ENCODE data around the gene FRAT1. TPM values are rescaled to one million over a fixed set of nuclear protein-coding genes. Genes with fewer than 3 reads are reported as not detected.

FRAT1 gene
- polyA plus RNA-seq, 1 of the 3 experiments (the other 2 are of a cell fraction): 1.8 TPM

GRCh38 chr10:97358349-97358748 lies 39.3 kb downstream of the FRAT1 start:
- DNase-seq: no peak
- H3K4me1 ChIP-seq (ENCODE audit: control insufficient read depth in 1 of 2, insufficient read depth in 2 of 2, low read depth in 1 of 2, low read length in 1 of 2): peaks cover 0 to 6% of the 10 kb centered on the region in 2 experiments; a peak in 1 of 4 replicates
- no peak overlapping the region for H3K4me3 ChIP-seq (ENCODE audit: low read depth in 2 of 2, low read length in 1 of 2)
- no peaks in the 10 kb centered on the region for H4K20me1 ChIP-seq (ENCODE audit: insufficient read depth)
- H3K9me3 ChIP-seq: no peaks in the 10 kb centered on the region
- no peak overlapping the region for H2AFZ ChIP-seq (ENCODE audit: low read depth)
- no peak overlapping the region for H3K9ac ChIP-seq
- whole genome bisulfite sequencing (ENCODE audit: low lambda C conversion rate): 93% methylated on average over 4 of the region's 4 CpGs
- no peaks in the 10 kb centered on the region for H3K27me3 ChIP-seq (ENCODE audit: insufficient read depth)
- POLR2A ChIA-PET: interaction anchor here (1.2 kb wide), 1 partner anchor 9 kb away, joined by 3 read pairs; no protein-coding TSS in a partner anchor
- H3K79me2 ChIP-seq (ENCODE audit: insufficient read depth): no peaks in the 10 kb centered on the region
- no peaks in the 10 kb centered on the region for H3K9me2 ChIP-seq
- TF ChIP-seq MXI1 (IDR thresholded peaks at IDR 0.05; ENCODE audit: low read depth, low read length): no peak
- TF ChIP-seq TCF12 (IDR thresholded peaks at IDR 0.05): no peak
- TF ChIP-seq, protein P1, sequence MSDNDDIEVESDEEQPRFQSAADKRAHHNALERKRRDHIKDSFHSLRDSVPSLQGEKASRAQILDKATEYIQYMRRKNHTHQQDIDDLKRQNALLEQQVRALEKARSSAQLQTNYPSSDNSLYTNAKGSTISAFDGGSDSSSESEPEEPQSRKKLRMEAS (IDR thresholded peaks at IDR 0.05; ENCODE audit: low read depth): no peak
- no peak for TF ChIP-seq USF1 (IDR thresholded peaks at IDR 0.05; ENCODE audit: borderline replicate concordance, low read depth)
- no peak for TF ChIP-seq FOXJ3 (CRISPR knock-in tag; IDR thresholded peaks at IDR 0.05)
- no peak for TF ChIP-seq NFIC (IDR thresholded peaks at IDR 0.05; ENCODE audit: borderline replicate concordance)
- TF ChIP-seq, protein P2, sequence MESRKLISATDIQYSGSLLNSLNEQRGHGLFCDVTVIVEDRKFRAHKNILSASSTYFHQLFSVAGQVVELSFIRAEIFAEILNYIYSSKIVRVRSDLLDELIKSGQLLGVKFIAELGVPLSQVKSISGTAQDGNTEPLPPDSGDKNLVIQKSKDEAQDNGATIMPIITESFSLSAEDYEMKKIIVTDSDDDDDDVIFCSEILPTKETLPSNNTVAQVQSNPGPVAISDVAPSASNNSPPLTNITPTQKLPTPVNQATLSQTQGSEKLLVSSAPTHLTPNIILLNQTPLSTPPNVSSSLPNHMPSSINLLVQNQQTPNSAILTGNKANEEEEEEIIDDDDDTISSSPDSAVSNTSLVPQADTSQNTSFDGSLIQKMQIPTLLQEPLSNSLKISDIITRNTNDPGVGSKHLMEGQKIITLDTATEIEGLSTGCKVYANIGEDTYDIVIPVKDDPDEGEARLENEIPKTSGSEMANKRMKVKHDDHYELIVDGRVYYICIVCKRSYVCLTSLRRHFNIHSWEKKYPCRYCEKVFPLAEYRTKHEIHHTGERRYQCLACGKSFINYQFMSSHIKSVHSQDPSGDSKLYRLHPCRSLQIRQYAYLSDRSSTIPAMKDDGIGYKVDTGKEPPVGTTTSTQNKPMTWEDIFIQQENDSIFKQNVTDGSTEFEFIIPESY (IDR thresholded peaks at IDR 0.05; ENCODE audit: borderline replicate concordance, low read depth): no peak
- no peak overlapping the region for H3K4me2 ChIP-seq
- CTCF ChIA-PET: interaction anchor here (1.4 to 3.3 kb wide), 2 partner anchors 48 to 80 kb away, joined by 3 to 17 read pairs; no protein-coding TSS in a partner anchor
- peaks cover 14 to 65% of the 10 kb centered on the region in 2 experiments for H3K36me3 ChIP-seq (replicated peaks in 1 of 2; ENCODE audit: control insufficient read depth in 1 of 2, insufficient read depth in 2 of 2, low read length in 1 of 2)
- peaks cover 4% of the 10 kb centered on the region for H3F3A ChIP-seq (replicated peaks; ENCODE audit: insufficient read depth)
- no peak overlapping the region for H3K27ac ChIP-seq (ENCODE audit: low read depth in 2 of 2, low read length in 1 of 2)

- WGBS (ENCODE audit: low lambda C conversion rate): 14% methylated on average over 1 of the region's 3 CpGs
- Histone ChIP-seq H3K9me3 (no peaks in the 10 kb centered on the region), H3K9me2 (no peaks in the 10 kb centered on the region), H3K9ac (no peak overlapping the region), H3K4me2 (no peak overlapping the region), H3K4me1 (ENCODE audit: control insufficient read depth in 1 of 2, insufficient read depth in 2 of 2, low read depth in 1 of 2, low read length in 1 of 2) (peaks cover 0 to 6% of the 10 kb centered on the region in 2 experiments; a peak in 1 of 4 replicates), H3K4me3 (ENCODE audit: low read depth in 2 of 2, low read length in 1 of 2) (no peak overlapping the region), H3K36me3 (replicated peaks in 1 of 2; ENCODE audit: control insufficient read depth in 1 of 2, insufficient read depth in 2 of 2, low read length in 1 of 2) (peaks cover 14 to 69% of the 10 kb centered on the region in 2 experiments), H3F3A (replicated peaks; ENCODE audit: insufficient read depth) (peaks cover 4% of the 10 kb centered on the region), H3K27ac (ENCODE audit: low read depth in 2 of 2, low read length in 1 of 2) (no peak overlapping the region), H3K27me3 (ENCODE audit: insufficient read depth) (no peaks in the 10 kb centered on the region), H3K79me2 (ENCODE audit: insufficient read depth) (no peaks in the 10 kb centered on the region), H2AFZ (ENCODE audit: low read depth) (no peak overlapping the region), H4K20me1 (ENCODE audit: insufficient read depth) (no peaks in the 10 kb centered on the region)
- TF ChIP-seq RCOR1 (IDR thresholded peaks at IDR 0.05; ENCODE audit: low read length) (no peak), USF1 (IDR thresholded peaks at IDR 0.05; ENCODE audit: borderline replicate concordance, low read depth) (no peak), RFX5 (IDR thresholded peaks at IDR 0.05; ENCODE audit: low read length) (no peak), FOXM1 (IDR thresholded peaks at IDR 0.05; ENCODE audit: low read depth) (no peak), TAF1 (IDR thresholded peaks at IDR 0.05; ENCODE audit: borderline replicate concordance, low read depth, low read length) (no peak), MEF2A (IDR thresholded peaks at IDR 0.05; ENCODE audit: borderline replicate concordance, low read depth) (no peak), FOXJ3 (CRISPR knock-in tag; IDR thresholded peaks at IDR 0.05) (no peak), REST (IDR thresholded peaks at IDR 0.05; ENCODE audit: low read depth, low read length) (no peak), CHD2 (IDR thresholded peaks at IDR 0.05; ENCODE audit: low read length, partially characterized antibody) (no peak)
- TF ChIP-seq, protein P1 (IDR thresholded peaks at IDR 0.05; ENCODE audit: low read depth): no peak
- ChIA-PET CTCF (interaction anchor here (1.2 to 3.3 kb wide), 3 partner anchors 9 to 80 kb away, joined by 3 to 17 read pairs (median 3); no protein-coding TSS in a partner anchor), POLR2A (interaction anchor here (1.2 kb wide), 1 partner anchor 9 kb away, joined by 3 read pairs; no protein-coding TSS in a partner anchor)
- no peak for DNase-seq
Observed at GRCh38 chr10:97358781-97359180, 39.7 kb downstream of the FRAT1 start.

Data from SK-N-SH (cell line).